ENCODE measurements around the gene EFCAB8.
A peak's percentile ranks its signal among the peaks of the same experiment; 100 is the strongest.
"Not testable (repeated sequence)": the region's sequence is repeated elsewhere in the genome, so short reads cannot be mapped to it uniquely, and the experiment has no call there.

The EFCAB8 gene

GRCh38 chr20:32972181-32973076 lies 113.7 kb downstream of the EFCAB8 start:
- peak; percentile 53 for DNase-seq (ENCODE audit: low spot score)

- DNase-seq (ENCODE audit: low spot score): no peak
Observed at GRCh38 chr20:32973077-32973717, 114.5 kb downstream of the EFCAB8 start.

DNA sequence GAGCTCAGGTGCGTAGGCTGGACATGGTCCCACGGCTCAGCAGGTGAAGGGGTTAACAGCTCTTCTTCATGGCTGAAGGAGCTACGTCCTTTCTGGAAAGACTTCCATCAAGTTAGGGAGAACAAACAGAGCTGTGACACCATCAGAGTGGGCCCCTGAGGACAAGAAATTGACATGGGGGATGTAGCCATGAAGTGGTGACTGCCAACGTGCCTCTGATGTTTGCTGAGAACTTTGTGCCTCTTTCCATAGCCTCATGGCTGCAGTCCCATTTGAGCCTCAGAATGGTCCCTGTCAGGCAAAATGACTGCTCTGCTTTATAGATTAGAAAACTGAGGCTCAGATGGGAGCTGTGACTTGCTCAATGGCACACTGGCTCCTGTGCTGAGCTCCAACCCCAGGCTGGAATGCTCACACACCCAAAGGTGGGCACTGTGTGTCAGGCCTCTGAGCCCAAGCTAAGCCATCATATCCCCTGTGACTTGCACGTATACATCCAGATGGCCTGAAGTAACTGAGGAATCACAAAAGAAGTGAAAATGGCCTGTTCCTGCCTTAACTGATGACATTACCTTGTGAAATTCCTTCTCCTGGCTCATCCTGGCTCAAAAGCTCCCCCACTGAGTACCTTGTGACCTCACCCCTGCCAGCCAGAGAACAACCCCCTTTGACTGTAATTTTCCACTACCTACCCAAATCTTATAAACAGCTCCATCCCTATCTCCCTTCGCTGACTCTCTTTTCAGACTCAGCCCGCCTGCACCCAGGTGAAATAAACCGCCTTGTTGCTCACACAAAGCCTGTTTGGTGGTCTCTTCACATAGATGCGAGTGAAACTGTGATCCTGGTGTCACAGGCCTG lies 115.7 kb downstream of the EFCAB8 start:
- DNase-seq (ENCODE audit: low spot score): not testable (repeated sequence)

DNA sequence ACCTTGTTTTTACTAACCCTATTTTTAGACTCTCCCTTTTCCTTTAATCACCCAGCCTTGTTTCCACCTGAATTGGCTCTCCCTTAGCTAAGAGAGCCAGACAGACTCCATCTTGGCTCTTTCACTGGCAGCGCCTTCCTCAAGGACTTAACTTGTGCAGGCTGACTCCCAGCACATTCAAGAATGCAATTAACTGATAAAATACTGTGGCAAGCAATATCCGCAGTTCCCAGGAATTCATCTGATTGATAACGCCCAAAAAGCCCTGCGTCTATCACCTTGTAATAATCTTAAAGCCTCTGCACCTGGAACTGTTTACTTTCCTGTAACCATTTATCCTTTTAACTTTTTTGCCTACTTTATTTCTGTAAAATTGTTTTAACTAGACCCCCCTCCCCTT lies 116.4 kb downstream of the EFCAB8 start:
- not testable (repeated sequence) for DNase-seq (ENCODE audit: low spot score)

DNA sequence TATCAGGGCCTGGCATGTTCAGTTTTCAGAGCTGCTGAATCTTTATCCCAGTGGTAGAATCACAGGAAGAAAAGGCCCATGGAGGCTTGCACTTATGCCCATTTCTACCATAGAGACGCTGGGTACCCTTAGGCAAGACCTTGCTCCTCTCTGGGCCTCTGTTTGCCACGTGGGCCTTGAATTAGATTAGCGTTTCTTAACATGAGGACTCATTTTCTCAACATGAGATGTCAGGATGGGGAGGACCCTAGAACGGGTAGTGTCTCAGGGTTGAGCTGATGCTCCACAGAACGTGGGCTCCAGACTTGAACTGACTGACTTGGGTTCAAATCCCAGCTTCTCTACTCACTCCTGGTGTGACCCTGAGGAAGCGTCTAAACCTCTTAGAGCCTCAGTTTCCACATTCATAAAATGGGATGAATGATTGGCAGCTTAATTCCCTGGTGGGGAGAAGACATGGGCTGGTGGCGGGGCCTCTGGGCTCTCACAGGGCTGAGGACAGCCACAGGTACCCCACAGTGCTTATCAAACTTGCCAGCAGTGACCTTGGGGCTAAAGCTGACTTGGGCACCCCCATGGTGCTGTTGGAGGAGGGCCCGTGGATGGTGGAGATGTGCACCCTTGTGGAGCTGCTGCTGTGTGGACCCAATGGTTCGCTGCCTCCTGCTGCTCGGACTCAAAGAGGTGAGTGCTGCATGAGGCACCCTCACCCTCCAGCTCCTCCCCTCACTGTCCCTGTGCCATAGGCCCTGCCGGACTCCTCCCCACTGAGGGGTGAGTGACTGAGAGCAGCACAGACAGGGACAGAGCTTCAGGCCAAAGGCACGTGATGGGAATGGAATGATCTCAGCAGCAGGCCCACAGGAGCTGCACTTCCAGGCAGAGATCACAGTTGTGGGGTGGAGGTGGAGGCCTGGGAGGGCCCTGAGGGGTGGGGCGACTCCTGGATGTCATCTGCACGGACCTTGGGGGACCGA lies 117.3 kb downstream of the EFCAB8 start:
- no peak for DNase-seq (ENCODE audit: low spot score)

GRCh38 chr20:32976746-32977145 lies 118.0 kb downstream of the EFCAB8 start:
- no peak for DNase-seq (ENCODE audit: low spot score)

GRCh38 chr20:32977281-32978008 lies 118.7 kb downstream of the EFCAB8 start:
- DNase-seq (ENCODE audit: low spot score): no peak

DNA sequence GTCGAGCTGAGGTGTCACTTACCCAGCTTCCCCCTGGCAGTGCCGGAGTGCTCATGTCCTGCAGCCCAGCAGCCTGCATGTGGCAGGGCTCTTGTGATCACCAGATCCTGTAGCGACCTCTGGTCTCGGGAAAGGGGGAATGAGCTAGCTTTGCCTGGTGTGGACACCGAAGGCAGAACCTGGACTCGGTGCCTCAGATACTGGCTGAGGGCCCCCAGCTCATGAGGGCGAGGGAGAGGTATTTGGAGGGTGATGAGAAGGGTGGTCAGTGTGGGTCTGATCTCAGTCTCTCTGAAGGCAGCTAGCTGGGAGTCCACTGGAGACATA lies 119.2 kb downstream of the EFCAB8 start:
- DNase-seq (ENCODE audit: low spot score): no peak

GRCh38 chr20:32979201-32979998 lies 120.7 kb downstream of the EFCAB8 start:
- DNase-seq (ENCODE audit: low spot score): no peak

GRCh38 chr20:32980131-32980941 lies 121.6 kb downstream of the EFCAB8 start:
- DNase-seq (ENCODE audit: low spot score): no peak

- no peak for DNase-seq (ENCODE audit: low spot score)
Observed at GRCh38 chr20:32980990-32981389, 122.3 kb downstream of the EFCAB8 start.

GRCh38 chr20:32982617-32983458 lies 124.1 kb downstream of the EFCAB8 start:
- DNase-seq (ENCODE audit: low spot score): peak; percentile 20

GRCh38 chr20:32983459-32984112 lies 124.9 kb downstream of the EFCAB8 start:
- no peak for DNase-seq (ENCODE audit: low spot score)

DNA sequence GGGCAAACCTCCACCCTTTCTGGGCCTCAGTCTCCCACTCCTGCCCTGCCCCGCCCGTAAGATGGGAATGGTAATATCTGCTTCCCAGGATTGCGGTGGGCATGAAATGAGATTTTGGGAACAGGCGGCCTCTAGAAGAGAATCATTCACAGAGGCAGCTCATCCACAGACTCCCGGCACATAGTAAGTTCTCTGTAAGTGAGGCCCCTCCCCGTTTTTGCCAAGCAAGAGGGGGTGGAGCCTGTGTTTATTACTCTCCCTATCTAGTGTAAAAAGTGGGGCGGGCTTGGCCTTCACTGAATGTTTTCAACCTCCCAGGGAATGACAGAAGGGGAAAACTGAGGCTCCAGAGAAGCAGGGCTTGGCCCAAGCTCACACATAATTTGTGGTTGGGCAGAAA lies 125.5 kb downstream of the EFCAB8 start:
- peak; percentile 29 for DNase-seq (ENCODE audit: low spot score)

GRCh38 chr20:32984631-32985354 lies 126.1 kb downstream of the EFCAB8 start:
- DNase-seq (ENCODE audit: low spot score): no peak

GRCh38 chr20:32985596-32985995 lies 126.9 kb downstream of the EFCAB8 start:
- DNase-seq (ENCODE audit: low spot score): no peak

Data from SW480 (cell line).